IPS-15b (cell line): ENCODE measurements around the gene ZNF469.

Source experiments
- H3K27me3 ChIP-seq: one replicate; pipeline ENCODE4 v1.6.1; 2013; ENCODE audit warnings: low read length; ENCODE audit not compliant: control insufficient read depth, insufficient read depth
- H3K36me3 ChIP-seq: one replicate; pipeline ENCODE4 v1.6.1; 2013; ENCODE audit warnings: low read length; ENCODE audit not compliant: control insufficient read depth, insufficient read depth
- H3K4me1 ChIP-seq: one replicate; pipeline ENCODE4 v1.6.1; 2013; ENCODE audit warnings: mild to moderate bottlenecking, low read length; ENCODE audit not compliant: control insufficient read depth, insufficient read depth
- H3K4me3 ChIP-seq: one replicate; pipeline ENCODE4 v1.5.1; 2013; ENCODE audit warnings: low read depth, low read length
- H3K9ac ChIP-seq: one replicate; pipeline ENCODE4 v1.6.1; 2013; ENCODE audit warnings: low read depth, mild to moderate bottlenecking, low read length
- H3K9me3 ChIP-seq: one replicate; pipeline ENCODE4 v1.6.1; 2013; ENCODE audit warnings: mild to moderate bottlenecking, low read length; ENCODE audit not compliant: control insufficient read depth, insufficient read depth

Gene ZNF469

GRCh38 chr16:88382491-88383400, at the start of gene ZNF469:
Gene ZNF469 (plus strand): TSS chr16:88382959. CDS start chr16:88427471, 44,512 bp downstream.
- Histone ChIP-seq H3K27me3 (peaks cover 27% of the 10 kb centered on the region), H3K36me3 (no peaks in the 10 kb centered on the region), H3K9me3 (no peaks in the 10 kb centered on the region), H3K9ac (no peak within 1 kb of the TSS), H3K4me1 (peaks cover 10% of the 10 kb centered on the region), H3K4me3 (peak within 1 kb of the TSS; percentile 18)

- no peak overlapping the region for H3K4me3 ChIP-seq
- H3K27me3 ChIP-seq, result no peaks in the 10 kb centered on the region
- no peak overlapping the region for H3K9ac ChIP-seq
- no peaks in the 10 kb centered on the region for H3K36me3 ChIP-seq
- no peaks in the 10 kb centered on the region for H3K4me1 ChIP-seq
- H3K9me3 ChIP-seq, result peaks cover 4% of the 10 kb centered on the region
Observed at GRCh38 chr16:88333848-88334777, 48.6 kb upstream of the ZNF469 start.

GRCh38 chr16:88334778-88335720, 47.7 kb upstream of the ZNF469 start:
- Histone ChIP-seq H3K9me3 (peaks cover 4% of the 10 kb centered on the region), H3K4me3 (no peak overlapping the region), H3K4me1 (no peaks in the 10 kb centered on the region), H3K36me3 (no peaks in the 10 kb centered on the region), H3K27me3 (no peaks in the 10 kb centered on the region), H3K9ac (no peak overlapping the region)

- no peaks in the 10 kb centered on the region for H3K4me1 ChIP-seq
- no peaks in the 10 kb centered on the region for H3K36me3 ChIP-seq
- no peaks in the 10 kb centered on the region for H3K27me3 ChIP-seq
- H3K4me3 ChIP-seq, result no peak overlapping the region
- H3K9ac ChIP-seq, result no peak overlapping the region
- peaks cover 4% of the 10 kb centered on the region for H3K9me3 ChIP-seq
Observed at GRCh38 chr16:88337021-88337420, 45.7 kb upstream of the ZNF469 start.

GRCh38 chr16:88337538-88337937, 45.2 kb upstream of the ZNF469 start:
- Histone ChIP-seq H3K36me3 (no peaks in the 10 kb centered on the region), H3K9me3 (peaks cover 4% of the 10 kb centered on the region), H3K4me3 (no peak overlapping the region), H3K9ac (no peak overlapping the region), H3K27me3 (no peaks in the 10 kb centered on the region), H3K4me1 (no peaks in the 10 kb centered on the region)

GRCh38 chr16:88338111-88338510, 44.6 kb upstream of the ZNF469 start:
- no peaks in the 10 kb centered on the region for H3K27me3 ChIP-seq

GRCh38 chr16:88338896-88339295, 43.9 kb upstream of the ZNF469 start:
- H3K36me3 ChIP-seq, result no peaks in the 10 kb centered on the region
- no peaks in the 10 kb centered on the region for H3K4me1 ChIP-seq

More at GRCh38 chr16:88338111-88338510, 44.6 kb upstream of the ZNF469 start:
- H3K9me3 ChIP-seq, result peaks cover 4% of the 10 kb centered on the region
- no peaks in the 10 kb centered on the region for H3K4me1 ChIP-seq
- H3K4me3 ChIP-seq, result no peak overlapping the region
- H3K36me3 ChIP-seq, result no peaks in the 10 kb centered on the region
- H3K9ac ChIP-seq, result no peak overlapping the region

GRCh38 chr16:88339930-88340754, 42.6 kb upstream of the ZNF469 start:
- Histone ChIP-seq H3K36me3 (no peaks in the 10 kb centered on the region), H3K27me3 (no peaks in the 10 kb centered on the region), H3K4me3 (no peak overlapping the region), H3K9me3 (peaks cover 4% of the 10 kb centered on the region), H3K4me1 (no peaks in the 10 kb centered on the region), H3K9ac (no peak overlapping the region)

More at GRCh38 chr16:88338896-88339295, 43.9 kb upstream of the ZNF469 start:
- H3K9me3 ChIP-seq, result peaks cover 4% of the 10 kb centered on the region
- no peak overlapping the region for H3K4me3 ChIP-seq
- H3K27me3 ChIP-seq, result no peaks in the 10 kb centered on the region
- no peak overlapping the region for H3K9ac ChIP-seq

GRCh38 chr16:88340755-88341150, 42.0 kb upstream of the ZNF469 start:
- Histone ChIP-seq H3K4me3 (no peak overlapping the region), H3K4me1 (no peaks in the 10 kb centered on the region), H3K27me3 (no peaks in the 10 kb centered on the region), H3K9ac (no peak overlapping the region), H3K9me3 (peaks cover 4% of the 10 kb centered on the region), H3K36me3 (no peaks in the 10 kb centered on the region)

GRCh38 chr16:88341551-88342290, 41.0 kb upstream of the ZNF469 start:
- Histone ChIP-seq H3K4me3 (no peak overlapping the region), H3K9ac (no peak overlapping the region)

More at GRCh38 chr16:88341551-88342290, 41.0 kb upstream of the ZNF469 start:
- H3K9me3 ChIP-seq, result no peaks in the 10 kb centered on the region
- H3K27me3 ChIP-seq, result no peaks in the 10 kb centered on the region
- H3K4me1 ChIP-seq, result no peaks in the 10 kb centered on the region
- no peaks in the 10 kb centered on the region for H3K36me3 ChIP-seq
